Measurements from ENCODE around the gene MAD1L1.

MAD1L1 gene

DNA sequence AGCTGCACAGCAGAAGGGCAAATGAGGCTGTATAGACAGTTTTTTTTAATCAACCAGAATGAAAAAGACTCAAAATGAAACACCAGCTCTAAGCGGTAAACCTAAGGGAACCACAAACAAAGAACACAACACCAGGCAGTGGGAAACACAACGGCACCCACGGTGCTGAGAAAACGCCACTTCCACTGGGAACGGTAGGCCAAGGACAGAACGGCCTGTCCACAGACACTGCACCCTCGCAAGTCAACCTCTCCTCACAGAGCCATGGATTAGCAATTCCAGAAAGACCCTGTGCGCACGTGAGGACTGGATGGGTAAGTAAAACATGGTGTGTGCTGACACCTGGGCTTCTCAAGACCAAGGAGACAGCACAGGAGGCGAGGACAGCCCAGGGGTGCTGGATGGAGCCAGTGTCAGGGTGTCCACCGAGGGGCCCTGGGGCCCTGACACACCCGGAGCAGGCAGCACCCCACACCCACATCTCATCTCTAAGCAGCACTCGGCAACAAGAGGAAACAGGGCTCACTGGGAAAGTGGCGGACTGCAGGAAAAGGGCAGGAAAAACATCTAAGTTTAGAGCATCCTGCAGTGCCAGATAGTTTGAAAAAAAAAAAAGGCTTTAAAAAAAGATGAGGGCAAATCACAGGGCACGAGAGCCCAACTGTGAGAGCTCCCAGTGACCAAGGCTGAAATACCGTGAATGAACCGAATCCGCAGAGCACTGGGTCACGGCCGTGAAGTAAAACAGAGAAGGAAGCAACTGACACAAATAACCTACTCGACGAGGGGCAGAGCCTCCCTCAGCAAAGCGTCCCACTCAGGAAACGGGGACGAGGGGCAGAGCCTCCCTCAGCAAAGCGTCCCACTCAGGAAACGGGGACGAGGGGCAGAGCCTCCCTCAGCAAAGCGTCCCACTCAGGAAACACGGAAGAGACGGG, 120.2 kb downstream of the MAD1L1 start:
- no peak for DNase-seq

DNA sequence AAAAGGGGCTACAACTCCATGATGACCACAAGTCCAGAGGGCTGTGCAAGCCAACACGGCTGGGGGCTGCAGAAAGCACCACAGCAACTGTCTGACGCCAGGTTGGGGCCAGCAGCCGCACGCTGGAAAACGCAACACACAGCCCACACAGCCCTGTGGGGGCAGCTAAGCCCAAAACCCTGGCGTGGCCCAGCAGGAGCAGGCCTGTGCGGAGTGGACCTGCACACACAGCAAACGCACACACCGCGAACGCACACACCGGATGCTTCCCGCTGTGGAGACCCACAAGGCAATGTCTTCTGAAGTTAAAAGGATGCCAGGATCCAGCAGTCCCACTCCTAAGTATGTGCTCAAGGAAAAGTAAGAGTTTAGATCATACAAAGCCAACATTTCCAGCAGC, 121.2 kb downstream of the MAD1L1 start:
- DNase-seq: no peak

DNA sequence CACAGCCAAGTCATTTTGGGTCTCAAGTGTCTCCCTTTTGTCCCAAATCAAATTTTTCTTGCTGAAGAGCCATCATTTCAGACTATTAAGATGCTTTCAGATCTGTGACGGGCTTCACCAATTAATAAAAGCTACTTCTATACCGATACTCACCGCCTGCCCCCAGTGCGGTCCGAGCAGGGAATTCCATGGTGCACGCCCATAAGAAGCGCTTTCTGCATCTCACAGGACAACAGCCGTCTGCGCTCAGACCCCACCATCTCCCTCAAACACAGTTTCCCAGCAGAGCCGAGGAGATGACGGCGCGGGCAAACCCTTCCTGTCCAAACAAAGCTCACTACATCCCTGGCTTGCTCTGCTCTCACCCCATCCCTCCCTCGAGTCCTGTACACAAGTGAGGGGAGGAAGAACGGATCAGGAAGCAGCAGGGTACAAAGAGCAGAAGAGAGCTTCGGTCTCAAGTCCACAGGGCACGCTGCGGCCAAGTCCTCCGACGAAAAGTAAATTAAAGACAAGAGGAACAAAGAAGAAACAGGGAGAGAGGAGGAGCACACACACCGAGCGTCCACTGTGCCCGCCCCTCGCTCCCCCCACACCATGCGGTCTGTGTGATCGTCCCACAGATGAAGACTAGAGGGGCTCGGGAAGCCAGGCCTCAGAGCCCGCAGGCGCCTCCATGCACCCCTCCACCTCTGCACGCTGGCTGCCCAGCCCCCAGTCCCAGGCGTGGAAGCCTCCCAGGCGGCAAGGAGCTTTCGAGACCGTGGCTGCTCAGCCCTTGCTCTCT, 121.9 kb downstream of the MAD1L1 start:
- no peak for DNase-seq

DNA sequence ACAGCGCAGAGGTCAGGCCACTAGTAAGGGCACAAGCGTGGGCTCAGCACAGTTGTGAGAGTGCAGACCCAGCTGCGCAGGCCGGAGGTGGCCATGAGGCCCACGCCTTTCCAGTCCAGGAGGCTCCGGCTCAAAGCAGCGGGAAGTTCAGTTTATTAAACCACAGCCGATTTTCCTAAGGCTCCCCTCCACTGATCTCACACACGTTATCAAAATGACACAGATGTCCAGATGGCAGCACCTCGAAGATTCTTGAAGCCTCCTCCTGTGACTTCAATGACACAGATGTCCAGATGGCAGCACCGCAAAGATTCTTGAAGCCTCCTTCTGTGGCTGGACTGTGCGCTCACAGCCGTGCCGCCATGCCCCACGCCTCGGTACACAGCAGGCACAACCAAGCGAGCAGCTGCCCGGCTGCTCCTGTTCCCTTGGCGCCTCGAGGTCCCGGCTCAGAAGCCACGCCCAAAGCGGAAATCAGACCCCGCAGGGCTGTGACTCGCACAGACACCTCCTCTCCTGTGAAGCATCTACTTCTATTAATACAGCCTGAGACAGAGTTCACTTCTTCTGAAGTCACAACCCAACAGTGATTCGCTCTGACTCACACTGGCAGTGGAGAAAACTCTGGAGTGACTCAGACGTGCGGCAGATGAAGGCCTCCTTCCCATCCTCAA, 122.7 kb downstream of the MAD1L1 start:
- DNase-seq: peak in 2 of 4 experiments; percentile 20 to 43

DNA sequence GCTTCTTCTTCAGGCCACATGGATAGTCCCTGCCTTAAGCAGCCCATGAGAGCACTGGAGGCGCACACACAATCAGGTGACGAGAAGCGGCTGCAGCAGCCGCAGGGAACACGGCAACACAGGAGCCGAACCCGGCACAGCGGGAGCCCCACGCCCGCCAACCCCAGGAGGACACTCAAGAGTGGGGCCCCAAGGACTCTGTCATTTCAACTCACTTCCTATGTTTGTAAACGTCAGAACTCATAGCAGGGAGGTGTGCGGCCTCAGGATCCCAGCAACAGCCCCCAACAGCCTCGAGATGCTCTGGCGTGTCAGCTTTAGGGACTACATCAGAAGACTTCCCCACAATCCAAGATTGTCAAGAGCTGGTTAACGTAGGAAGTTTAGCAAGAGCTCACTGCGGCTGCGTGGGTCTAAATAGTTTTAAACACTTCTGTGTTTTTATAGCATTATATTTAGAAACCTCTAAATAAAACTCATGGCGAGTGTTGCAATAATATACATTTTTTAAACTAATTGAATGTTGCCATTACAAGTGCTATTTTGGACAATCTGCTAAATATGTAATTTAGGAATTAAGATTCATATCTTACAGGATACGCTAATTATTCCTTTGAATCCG, 123.4 kb downstream of the MAD1L1 start:
- no peak for DNase-seq

DNA sequence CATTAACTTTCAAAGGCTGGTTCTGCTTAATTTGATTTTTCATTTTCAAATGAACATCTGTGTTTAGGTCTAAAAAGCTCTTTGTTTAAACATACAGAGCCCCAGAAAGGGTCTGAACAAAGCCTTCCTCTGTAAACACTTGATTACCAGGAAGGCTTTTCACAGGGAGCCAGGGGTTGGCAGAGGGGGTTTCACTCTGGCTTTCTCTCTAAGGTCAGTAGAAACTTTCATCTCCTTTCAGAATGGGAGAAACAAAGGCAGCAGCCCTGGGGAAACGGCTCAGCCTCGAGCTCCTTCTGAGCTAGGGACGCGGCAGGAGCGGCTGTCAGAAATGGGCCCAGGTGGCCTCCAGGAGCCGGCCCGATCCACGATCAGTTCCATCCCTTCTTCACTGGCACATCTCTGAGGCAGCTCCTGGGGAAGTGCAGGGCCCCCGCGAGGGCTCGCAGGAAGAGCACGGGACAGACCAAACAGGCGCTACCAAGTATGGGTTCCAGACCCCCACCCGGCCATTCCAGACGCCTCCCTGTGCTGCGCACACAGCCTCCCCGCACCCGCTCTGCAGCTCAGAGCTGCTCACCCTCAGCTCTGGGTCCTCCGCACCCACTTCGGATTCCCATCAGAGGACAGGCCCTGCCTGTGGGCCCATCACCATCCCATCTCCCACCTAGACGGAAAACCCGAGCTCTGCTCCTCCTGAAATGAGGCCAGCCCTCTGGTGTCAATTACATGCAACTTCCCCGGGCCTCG, 124.1 kb downstream of the MAD1L1 start:
- DNase-seq: no peak

DNA sequence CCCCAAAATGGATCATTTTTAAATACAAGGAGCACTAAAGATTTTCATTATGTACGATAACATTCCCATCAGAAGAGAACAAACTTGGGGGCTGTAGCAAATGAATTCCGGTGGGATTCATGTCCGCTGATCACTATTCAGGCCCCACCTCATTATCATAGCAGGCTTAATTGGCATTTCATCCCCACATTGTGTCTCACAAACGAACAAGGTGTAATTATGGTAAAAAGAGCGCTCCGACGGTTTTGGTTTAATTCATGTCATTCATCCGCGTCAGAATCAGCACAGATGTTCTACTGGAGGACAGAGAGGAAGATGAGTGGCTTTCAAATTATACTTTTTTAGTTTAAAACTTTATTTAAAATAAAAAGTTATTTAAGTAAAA, 124.7 kb downstream of the MAD1L1 start:
- DNase-seq: no peak

DNA sequence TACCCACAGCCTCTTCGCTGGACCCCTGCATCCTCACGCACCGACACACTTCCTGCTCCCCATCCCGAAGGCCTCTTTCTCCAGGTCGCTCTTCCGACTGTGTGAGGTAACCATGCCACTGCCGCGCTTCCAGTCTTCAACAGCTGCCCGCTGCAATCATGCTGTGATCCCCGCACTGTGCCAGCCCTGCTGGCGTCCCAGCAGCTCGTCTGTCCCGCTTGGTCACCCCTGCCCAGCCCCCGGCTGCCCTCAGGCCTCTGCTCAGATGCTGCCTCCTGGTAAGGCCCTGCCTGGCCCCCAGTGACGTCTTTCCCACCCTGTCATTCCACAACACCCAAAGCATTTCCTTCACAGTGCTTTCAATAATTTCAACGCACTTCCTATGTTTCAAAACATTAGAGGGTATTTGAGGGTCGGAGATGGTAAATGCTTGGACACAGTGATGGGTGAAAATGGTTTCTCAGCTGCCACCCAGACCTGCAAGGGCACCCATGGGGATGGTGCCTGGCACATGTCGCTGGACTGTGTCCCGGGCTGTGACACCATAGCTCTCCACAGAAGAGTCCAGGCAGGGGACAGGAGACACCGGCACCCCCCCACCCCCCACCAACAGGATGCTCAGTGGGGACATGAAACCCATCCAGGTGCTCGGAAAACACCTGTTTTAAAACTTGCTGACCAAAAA, 125.2 kb downstream of the MAD1L1 start:
- no peak for DNase-seq

DNA sequence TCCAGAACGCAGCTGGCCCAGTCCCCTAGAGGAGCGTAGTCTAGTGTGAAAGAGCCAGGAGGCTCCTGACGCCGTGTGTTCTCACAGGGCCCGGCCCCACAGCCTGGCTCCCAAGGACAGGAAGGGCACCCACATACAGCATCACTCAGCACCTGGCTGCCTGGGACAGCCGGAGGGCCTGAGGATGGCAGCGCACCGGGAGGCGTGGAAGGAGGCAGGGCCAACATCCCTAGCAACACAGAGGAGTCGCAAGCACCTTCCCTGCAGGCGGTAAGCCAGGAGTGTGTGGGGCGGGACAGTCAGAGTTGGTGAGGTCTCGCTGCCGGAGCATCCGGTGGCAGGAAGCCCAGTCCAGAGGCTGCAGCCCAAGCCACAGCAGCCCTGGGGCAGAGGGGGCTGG, 125.8 kb downstream of the MAD1L1 start:
- no peak for DNase-seq

DNA sequence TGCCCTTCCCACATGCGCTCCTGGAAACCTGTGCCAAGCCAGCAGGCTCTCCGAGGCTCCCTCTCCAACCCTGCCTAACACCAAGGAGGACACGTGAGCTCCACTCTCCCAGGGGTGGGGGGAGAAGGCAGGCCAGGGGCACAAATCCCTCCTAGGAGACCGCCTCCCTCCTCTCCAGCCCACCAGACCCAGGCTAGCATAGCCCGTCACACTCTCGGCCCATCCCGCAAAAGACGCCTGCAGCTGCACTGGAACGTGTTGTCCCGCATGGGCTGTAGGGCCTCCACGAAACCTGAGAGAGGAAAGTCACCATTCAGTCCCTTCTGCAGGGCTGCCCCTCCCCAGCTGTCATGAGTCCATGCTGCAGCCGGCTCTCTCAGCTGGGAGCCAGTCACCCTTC, 126.3 kb downstream of the MAD1L1 start:
- DNase-seq: no peak

DNA sequence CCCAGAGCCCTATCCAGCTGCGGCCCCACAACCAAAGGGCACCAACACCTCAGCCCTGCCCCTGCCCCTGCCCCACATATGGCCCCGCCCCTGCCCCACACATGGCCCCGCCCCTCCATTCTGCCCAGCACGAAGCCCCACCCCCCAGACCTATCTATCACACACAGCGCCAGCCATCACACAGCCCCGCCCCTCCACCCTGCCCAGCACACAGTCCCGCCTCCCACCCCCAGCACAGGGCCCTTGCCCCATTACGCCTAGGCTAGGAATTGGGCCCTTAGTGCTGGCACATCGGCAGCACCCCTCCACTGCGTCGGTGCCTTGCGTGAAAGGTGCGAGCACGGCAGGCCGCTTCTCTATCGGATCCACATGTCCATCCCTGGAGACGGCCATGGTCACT, 126.8 kb downstream of the MAD1L1 start:
- DNase-seq: no peak

DNA sequence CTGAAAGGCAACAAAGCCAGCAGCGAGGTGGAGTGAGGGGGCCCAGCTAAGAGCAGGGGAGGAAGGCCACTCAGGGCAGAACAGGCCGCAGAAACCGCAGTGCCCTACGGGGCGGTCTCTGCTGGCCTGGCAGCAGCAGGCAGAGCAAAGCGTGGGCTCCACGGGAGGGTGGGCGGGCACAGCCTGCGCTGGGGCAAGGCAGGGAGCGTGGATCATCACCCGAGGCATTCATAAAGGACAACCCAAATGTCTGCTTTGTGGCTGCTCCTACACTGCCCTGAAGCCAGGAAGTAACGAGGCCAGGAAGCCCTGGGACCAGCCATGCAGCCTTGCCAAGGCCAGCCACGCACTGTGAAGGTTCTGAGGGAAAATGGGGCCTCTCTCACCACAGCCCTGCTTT, 127.5 kb downstream of the MAD1L1 start:
- no peak for DNase-seq

DNA sequence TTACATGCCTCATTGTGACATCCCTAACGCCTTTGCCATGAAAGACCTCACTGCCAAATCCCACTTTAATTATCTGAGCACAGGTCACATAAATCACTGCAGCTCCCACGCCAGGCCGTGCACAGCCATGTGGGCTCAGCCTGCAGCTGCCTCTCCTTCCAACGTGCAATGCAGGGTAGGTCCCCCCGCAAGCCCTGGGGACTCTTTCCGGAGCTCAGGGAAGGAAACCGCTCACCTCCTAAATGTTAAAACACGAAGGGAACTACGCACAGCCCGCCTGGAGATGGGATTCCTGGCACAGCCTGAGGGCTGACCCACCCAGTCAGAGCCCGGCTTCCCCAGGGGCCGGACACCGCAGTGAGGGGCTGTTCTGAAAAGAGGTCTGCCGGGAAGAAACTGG, 128.0 kb downstream of the MAD1L1 start:
- no peak for DNase-seq

DNA sequence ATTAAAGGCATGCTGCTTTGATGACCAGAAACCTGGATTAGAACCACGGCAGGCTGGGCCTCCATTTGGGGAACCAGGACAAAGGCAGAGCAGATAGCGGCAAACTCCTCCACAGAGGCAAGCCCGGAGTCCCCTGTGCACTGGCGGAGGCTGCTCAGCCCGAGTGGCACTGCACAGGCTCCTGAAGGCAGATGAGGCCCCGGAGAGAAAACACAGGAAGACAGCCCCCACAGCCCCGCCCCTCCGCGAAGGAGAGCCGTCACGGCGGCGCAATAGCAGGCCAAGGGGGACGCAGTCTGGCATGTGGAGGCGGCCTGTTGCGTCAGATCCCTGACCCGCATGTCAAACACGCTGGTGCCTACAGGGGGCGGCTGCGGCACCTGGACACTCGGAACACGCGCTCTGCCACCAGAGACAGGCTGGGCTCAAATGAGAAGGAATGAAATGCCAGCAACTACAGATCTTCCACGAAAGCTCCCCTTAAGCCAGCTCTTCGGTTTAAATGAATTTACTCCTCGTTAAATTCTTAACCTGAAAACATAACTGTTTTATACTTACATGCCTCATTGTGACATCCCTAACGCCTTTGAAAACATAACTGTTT, 128.5 kb downstream of the MAD1L1 start:
- peak; percentile 26 to 49 (median 42) for DNase-seq

DNA sequence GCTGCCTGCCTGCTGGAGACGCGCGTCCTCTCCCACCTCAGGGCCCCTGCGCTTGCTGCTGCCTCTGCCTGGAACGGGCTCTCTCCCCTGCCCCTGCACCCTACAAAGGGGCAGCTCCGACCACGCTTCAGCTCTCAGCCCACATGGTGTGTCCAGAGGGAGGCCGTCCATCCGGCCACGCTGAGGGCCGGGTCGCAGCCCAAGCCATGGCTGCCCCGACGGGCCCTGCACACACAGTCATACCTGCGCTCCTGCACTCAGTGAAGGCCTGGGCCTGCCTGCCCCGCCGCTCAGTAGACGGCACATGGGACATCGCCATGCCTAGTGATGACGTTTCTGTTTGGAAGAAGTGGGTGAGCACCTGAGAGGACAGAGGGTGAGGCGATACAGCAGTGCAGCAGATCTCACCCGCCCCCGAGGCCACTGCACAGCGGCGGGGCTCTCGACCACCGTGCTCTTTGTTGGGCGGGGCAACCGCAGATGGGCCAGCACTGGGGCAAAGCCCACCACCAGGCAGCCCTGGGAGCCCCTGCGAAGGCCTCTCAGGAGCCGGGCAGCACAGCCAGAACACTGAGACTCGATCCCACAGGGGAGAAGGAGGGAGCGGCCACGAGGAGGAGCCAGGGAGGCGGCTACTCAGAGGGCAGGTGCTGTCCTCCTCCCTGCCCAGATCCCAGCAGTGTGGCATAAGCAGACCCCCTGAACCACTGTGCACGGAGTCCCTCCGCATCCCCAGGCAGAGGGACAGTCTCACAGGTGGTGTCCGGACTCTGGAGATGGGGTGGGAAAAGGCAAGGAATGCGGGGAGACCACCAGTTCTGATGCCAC, 129.5 kb downstream of the MAD1L1 start:
- DNase-seq: no peak

DNA sequence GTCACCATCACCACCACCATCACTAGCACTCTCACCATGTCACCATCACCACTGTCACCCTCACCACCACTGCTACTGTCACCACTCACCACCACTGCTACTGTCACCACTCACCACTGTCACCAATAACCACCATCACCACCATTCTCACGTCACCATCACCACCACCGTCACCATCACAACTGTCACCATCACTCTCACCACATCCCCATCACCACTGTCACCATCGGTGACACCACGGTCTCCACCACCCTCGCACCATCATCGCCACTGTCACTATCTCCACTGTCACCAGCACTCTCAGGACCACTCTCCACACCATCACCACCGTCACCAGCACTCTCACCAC, 130.4 kb downstream of the MAD1L1 start:
- DNase-seq: no peak

DNA sequence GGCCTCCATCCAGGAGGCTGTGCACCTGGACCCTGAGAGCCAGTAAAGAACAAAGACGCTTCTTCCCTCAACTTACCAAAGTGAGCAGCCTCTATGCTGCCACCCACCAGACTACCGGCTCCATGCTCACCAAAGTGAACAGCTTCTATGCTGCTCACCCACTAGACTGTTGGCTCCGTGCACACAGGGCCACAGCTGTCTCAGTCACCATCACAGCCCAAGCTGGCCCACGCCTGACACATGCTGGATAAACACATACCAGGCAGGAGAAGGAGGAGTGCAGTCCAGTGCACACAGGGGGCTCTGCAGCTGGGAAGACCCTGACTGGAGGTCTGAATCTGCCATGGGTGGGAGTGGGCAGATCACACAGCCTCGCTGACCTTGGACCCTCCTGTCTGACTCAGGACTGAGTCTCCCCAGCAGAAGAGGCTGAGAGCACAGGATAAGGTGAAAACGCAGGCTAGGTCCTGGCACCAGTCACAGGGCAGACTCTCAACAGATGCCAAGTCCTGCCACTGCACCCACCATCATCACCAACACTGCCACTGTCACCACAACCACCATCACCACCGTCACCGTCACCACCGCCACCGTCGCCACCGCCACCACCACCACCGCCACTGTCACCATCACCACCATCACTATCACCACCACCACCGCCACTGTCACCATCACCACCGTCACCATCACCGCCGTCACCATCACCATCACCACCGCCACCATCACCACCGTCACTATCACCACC, 130.9 kb downstream of the MAD1L1 start:
- DNase-seq: no peak

DNA sequence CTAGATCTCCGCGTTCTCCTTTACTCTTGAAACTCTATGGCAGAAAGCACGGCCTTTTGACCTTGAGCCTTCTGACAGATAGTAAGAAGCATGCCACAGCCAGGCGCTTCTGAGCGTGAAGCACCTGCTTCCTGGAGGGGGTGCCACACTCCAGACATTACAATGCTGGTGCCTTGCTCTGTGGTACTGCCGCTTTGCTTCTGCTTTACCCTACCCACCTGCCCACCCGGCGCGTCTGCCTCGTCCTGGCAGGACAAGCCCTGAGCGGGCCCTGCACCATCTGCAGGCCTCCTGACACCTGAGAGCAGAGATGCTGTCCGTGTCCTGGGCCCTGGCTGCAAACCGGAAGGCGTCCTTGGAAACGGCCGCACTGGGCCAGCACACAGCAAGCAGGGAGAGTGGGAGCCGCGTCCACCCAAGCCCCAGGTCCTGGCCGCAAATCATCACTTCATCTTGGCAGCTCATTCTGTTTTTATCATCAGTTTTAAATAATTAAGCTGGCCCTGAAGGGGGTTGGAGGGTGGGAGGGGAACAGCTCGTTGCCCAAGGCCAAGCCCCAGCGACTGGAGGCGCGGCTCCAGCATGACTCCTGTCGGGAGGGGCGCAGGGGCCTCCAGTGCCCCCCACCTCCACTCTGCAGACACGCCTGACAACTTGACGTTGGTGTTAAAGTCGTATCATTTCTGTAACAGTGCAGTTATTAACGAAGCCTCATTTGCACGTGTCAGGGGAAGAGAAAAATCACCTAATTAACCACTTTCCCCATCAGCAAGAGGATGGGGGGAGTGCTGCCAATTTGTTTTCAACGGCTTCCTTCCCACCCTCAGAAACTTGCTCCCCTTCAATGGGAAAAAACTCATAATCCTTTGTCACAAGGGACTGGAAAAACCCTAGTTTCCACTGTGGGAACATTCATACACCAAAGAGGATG, 132.2 kb downstream of the MAD1L1 start:
- no peak for DNase-seq
